Neural cell (in vitro differentiated cells): ENCODE results near the gene MINK1. TPM values are rescaled to one million over a fixed set of nuclear protein-coding genes. Genes with fewer than 3 reads are reported as not detected.

Experiments used
- H2AFZ ChIP-seq: fragments of 200-600, 300-800 bp; sonication (generic), shearing (Covaris generic); 2 replicates; pipeline ENCODE4 v1.6.0; 2014; ENCODE audit warnings: low read depth, mild to moderate bottlenecking, antibody characterized with exemption, low read length, moderate library complexity
- H3F3A ChIP-seq: fragments of 200-600 bp; shearing (Covaris generic); 2 replicates; pipeline ENCODE4 v1.6.1; 2016; ENCODE audit warnings: mild to moderate bottlenecking, moderate library complexity, mixed read lengths, antibody characterized with exemption, low read length; ENCODE audit not compliant: insufficient read depth, poor library complexity, severe bottlenecking
- H3K27ac ChIP-seq: fragments of 200-600, 300-800 bp; sonication (generic), shearing (Covaris generic); 2 replicates; pipeline ENCODE4 v1.5.1; 2014; ENCODE audit warnings: mild to moderate bottlenecking, low read length, moderate library complexity
- H3K27me3 ChIP-seq: fragments of 300-800, 200-600 bp; sonication (generic), shearing (Covaris generic); 2 replicates; pipeline ENCODE4 v1.6.0; 2014; ENCODE audit warnings: mild to moderate bottlenecking, low read depth, low read length, moderate library complexity; ENCODE audit not compliant: insufficient read depth
- H3K36me3 ChIP-seq: fragments of 300-800, 200-600 bp; sonication (generic), shearing (Covaris generic); 2 replicates; pipeline ENCODE4 v1.5.1; 2014; ENCODE audit warnings: mild to moderate bottlenecking, antibody characterized with exemption, low read length, moderate library complexity; ENCODE audit not compliant: insufficient read depth
- H3K4me2 ChIP-seq: fragments of 300-800, 200-600 bp; sonication (generic), shearing (Covaris generic); 2 replicates; pipeline ENCODE4 v1.6.0; 2014; ENCODE audit warnings: mild to moderate bottlenecking, low read length
- H3K4me3 ChIP-seq: fragments of 300-800, 200-600 bp; sonication (generic), shearing (Covaris generic); 2 replicates; pipeline ENCODE4 v1.5.1; 2014; ENCODE audit warnings: mild to moderate bottlenecking, low read length, moderate library complexity
- H3K79me2 ChIP-seq: fragments of 200-600 bp; shearing (Covaris generic); replicated peaks from 2 replicates; pipeline ENCODE4 v1.6.0; 2014; ENCODE audit warnings: mild to moderate bottlenecking, low read length, moderate library complexity; ENCODE audit not compliant: insufficient read depth
- H3K9ac ChIP-seq: fragments of 300-800, 200-600 bp; sonication (generic), shearing (Covaris generic); 2 replicates; pipeline ENCODE4 v1.6.1; 2016; ENCODE audit warnings: mild to moderate bottlenecking, low read length, mixed read lengths
- H3K9me2 ChIP-seq: fragments of 200-600 bp; shearing (Covaris generic); 2 replicates; pipeline ENCODE4 v1.6.1; 2016; ENCODE audit warnings: mild to moderate bottlenecking, low read length, mixed read lengths; ENCODE audit not compliant: insufficient read depth
- H3K9me3 ChIP-seq: fragments of 200-600, 300-800 bp; sonication (generic), shearing (Covaris generic); 2 replicates; pipeline ENCODE4 v1.6.1; 2016; ENCODE audit warnings: mild to moderate bottlenecking, mixed run types, low read length, moderate library complexity, mixed read lengths
- H4K20me1 ChIP-seq: fragments of 200-600 bp; shearing (Covaris generic); 2 replicates; pipeline ENCODE4 v1.6.1; 2016; ENCODE audit warnings: mild to moderate bottlenecking, mixed run types; ENCODE audit not compliant: insufficient read depth
- CTCF ChIP-seq: fragments of 450-650 bp; IDR thresholded peaks from 2 replicates; pipeline ENCODE4 v1.5.1; 2014; ENCODE audit warnings: antibody characterized with exemption, mild to moderate bottlenecking, moderate library complexity; ENCODE audit not compliant: poor library complexity, severe bottlenecking
- EP300 ChIP-seq: fragments of 450-650 bp; conservative IDR thresholded peaks from 2 replicates; pipeline ENCODE4 v1.6.1; 2014; ENCODE audit warnings: antibody characterized with exemption, mild to moderate bottlenecking, moderate library complexity; ENCODE audit not compliant: poor library complexity, severe bottlenecking
- EZH2 ChIP-seq: fragments of 200-600, 300-800 bp; shearing (Covaris generic), sonication (generic); IDR thresholded peaks from 2 replicates; pipeline ENCODE4 v1.6.1; 2014; ENCODE audit warnings: antibody characterized with exemption, low read length, borderline replicate concordance, mild to moderate bottlenecking; ENCODE audit not compliant: insufficient read depth, poor library complexity, severe bottlenecking
- MXI1 ChIP-seq: fragments of 450-650 bp; conservative IDR thresholded peaks from 2 replicates; pipeline ENCODE4 v1.6.1; 2014; ENCODE audit warnings: antibody characterized with exemption, mild to moderate bottlenecking; ENCODE audit not compliant: poor library complexity, severe bottlenecking
- POLR2AphosphoS5 ChIP-seq: IDR thresholded peaks from 2 replicates; pipeline ENCODE4 v1.6.1; 2012
- RAD21 ChIP-seq: fragments of 450-650 bp; conservative IDR thresholded peaks from 2 replicates; pipeline ENCODE4 v1.6.1; 2014; ENCODE audit warnings: antibody characterized with exemption, mild to moderate bottlenecking, moderate library complexity
- REST ChIP-seq: IDR thresholded peaks from 2 replicates; pipeline ENCODE4 v1.6.1; 2012; ENCODE audit warnings: borderline replicate concordance
- SMC3 ChIP-seq: fragments of 450-650 bp; conservative IDR thresholded peaks from 2 replicates; pipeline ENCODE4 v1.6.1; 2014; ENCODE audit warnings: antibody characterized with exemption, mild to moderate bottlenecking, moderate library complexity; ENCODE audit not compliant: poor library complexity
- TAF1 ChIP-seq: IDR thresholded peaks from 2 replicates; pipeline ENCODE4 v1.6.1; 2012; ENCODE audit warnings: low read depth
- polyA plus RNA-seq: library from polyadenylated mRNA; depleted of rRNA; stranded (reverse); fragments of >200 nt; gene quantifications from 2 replicates; pipeline ENCODE4 v1.2.3, GENCODE V29; 2014

Gene MINK1
- polyA plus RNA-seq, 1 donor from 2014 or later = 38.1 TPM

- Histone ChIP-seq H4K20me1 (no peaks in the 10 kb centered on the region), H3K9me3 (no peaks in the 10 kb centered on the region), H3K27ac (no peak overlapping the region), H3K79me2 (peaks cover 5% of the 10 kb centered on the region), H3K4me3 (no peak overlapping the region), H3K9me2 (no peaks in the 10 kb centered on the region), H3K4me2 (no peak overlapping the region), H2AFZ (no peak overlapping the region), H3K27me3 (no peaks in the 10 kb centered on the region), H3K36me3 (no peaks in the 10 kb centered on the region), H3K9ac (no peak overlapping the region), H3F3A (no peaks in the 10 kb centered on the region)
- no peak for TF ChIP-seq EZH2
These were observed 17.9 kb downstream of the MINK1 start for GRCh38 chr17:4851084-4851483.

GRCh38 chr17:4852567-4853207 is 19.5 kb downstream of the MINK1 start:
- no peak overlapping the region for H2AFZ ChIP-seq
- H4K20me1 ChIP-seq = no peaks in the 10 kb centered on the region
- no peaks in the 10 kb centered on the region for H3K27me3 ChIP-seq
- no peak overlapping the region for H3K4me3 ChIP-seq
- TF ChIP-seq CTCF = no peak
- no peak for TF ChIP-seq SMC3
- no peak for TF ChIP-seq MXI1
- no peak for TF ChIP-seq POLR2AphosphoS5
- TF ChIP-seq EZH2 = no peak
- TF ChIP-seq EP300 = no peak
- TF ChIP-seq TAF1 = no peak
- TF ChIP-seq RAD21 = no peak
- no peak for TF ChIP-seq REST
- no peaks in the 10 kb centered on the region for H3K36me3 ChIP-seq
- H3K9me2 ChIP-seq = no peaks in the 10 kb centered on the region
- no peaks in the 10 kb centered on the region for H3K79me2 ChIP-seq
- H3K27ac ChIP-seq = no peak overlapping the region
- H3K9ac ChIP-seq = no peak overlapping the region
- H3F3A ChIP-seq = no peaks in the 10 kb centered on the region
- H3K4me2 ChIP-seq = no peak overlapping the region
- no peaks in the 10 kb centered on the region for H3K9me3 ChIP-seq
